ENCODE data around the gene TNS1.

The TNS1 gene

GRCh38 chr2:218012284-218012683, 9.5 kb upstream of the TNS1 start:
- TF ChIP-seq FOXK2 (IDR thresholded peaks at IDR 0.05) = no peak
- no peak for TF ChIP-seq FOXA1 (IDR thresholded peaks at IDR 0.05)
- no peak for TF ChIP-seq SP1 (IDR thresholded peaks at IDR 0.05)
- TF ChIP-seq TARDBP (IDR thresholded peaks at IDR 0.05) = no peak
- TF ChIP-seq L3MBTL2 (conservative IDR thresholded peaks at IDR 0.05) = no peak
- no peak for TF ChIP-seq PKNOX1 (IDR thresholded peaks at IDR 0.05)
- no peak for TF ChIP-seq ELF4 (IDR thresholded peaks at IDR 0.05)
- TF ChIP-seq CTBP1 (IDR thresholded peaks at IDR 0.05; ENCODE audit: borderline replicate concordance) = no peak
- TF ChIP-seq NFRKB (IDR thresholded peaks at IDR 0.05) = no peak
- no peak for TF ChIP-seq BHLHE40 (IDR thresholded peaks at IDR 0.05; ENCODE audit: borderline replicate concordance)
- no peak for TF ChIP-seq SUZ12 (IDR thresholded peaks at IDR 0.05)
- no peak for TF ChIP-seq FOXM1 (IDR thresholded peaks at IDR 0.05; ENCODE audit: borderline replicate concordance)
- TF ChIP-seq LEF1 (IDR thresholded peaks at IDR 0.05; ENCODE audit: borderline replicate concordance) = no peak
- no peak for TF ChIP-seq ZNF384 (IDR thresholded peaks at IDR 0.05)
- no peak for TF ChIP-seq ARNT (IDR thresholded peaks at IDR 0.05)
- TF ChIP-seq HDGF (IDR thresholded peaks at IDR 0.05; ENCODE audit: borderline replicate concordance) = no peak
- no peak for DNase-seq (ENCODE audit: extremely low spot score)
- POLR2A ChIA-PET = no interaction called here
- CTCF ChIA-PET = interaction anchor here (0.7 to 1.3 kb wide), 2 partner anchors 18 to 1622 kb away, joined by 3 to 4 read pairs; no protein-coding TSS in a partner anchor

GRCh38 chr2:218011653-218012040, 8.9 kb upstream of the TNS1 start:
- DNase-seq (ENCODE audit: extremely low spot score) = no peak
- POLR2A ChIA-PET = no interaction called here
- no peak for TF ChIP-seq FOXK2 (IDR thresholded peaks at IDR 0.05)
- no peak for TF ChIP-seq ELF4 (IDR thresholded peaks at IDR 0.05)
- no peak for TF ChIP-seq ZNF384 (IDR thresholded peaks at IDR 0.05)
- no peak for TF ChIP-seq TARDBP (IDR thresholded peaks at IDR 0.05)
- TF ChIP-seq L3MBTL2 (conservative IDR thresholded peaks at IDR 0.05) = no peak
- no peak for TF ChIP-seq CTBP1 (IDR thresholded peaks at IDR 0.05; ENCODE audit: borderline replicate concordance)
- TF ChIP-seq HDGF (IDR thresholded peaks at IDR 0.05; ENCODE audit: borderline replicate concordance) = no peak
- no peak for TF ChIP-seq ARNT (IDR thresholded peaks at IDR 0.05)
- no peak for TF ChIP-seq PKNOX1 (IDR thresholded peaks at IDR 0.05)
- TF ChIP-seq BHLHE40 (IDR thresholded peaks at IDR 0.05; ENCODE audit: borderline replicate concordance) = no peak
- TF ChIP-seq LEF1 (IDR thresholded peaks at IDR 0.05; ENCODE audit: borderline replicate concordance) = no peak
- TF ChIP-seq NFRKB (IDR thresholded peaks at IDR 0.05) = no peak
- TF ChIP-seq FOXA1 (IDR thresholded peaks at IDR 0.05) = no peak
- no peak for TF ChIP-seq SP1 (IDR thresholded peaks at IDR 0.05)
- CTCF ChIA-PET = interaction anchor here (1.3 kb wide), 1 partner anchor 17 kb away, joined by 4 read pairs; no protein-coding TSS in a partner anchor

GRCh38 chr2:218010984-218011652, 8.3 kb upstream of the TNS1 start:
- CTCF ChIA-PET = no interaction called here
- POLR2A ChIA-PET = no interaction called here
- no peak for TF ChIP-seq ARNT (IDR thresholded peaks at IDR 0.05)
- no peak for TF ChIP-seq SP1 (IDR thresholded peaks at IDR 0.05)
- DNase-seq (ENCODE audit: extremely low spot score) = peak; percentile 16

GRCh38 chr2:218010140-218010983, 7.6 kb upstream of the TNS1 start:
- POLR2A ChIA-PET = no interaction called here
- CTCF ChIA-PET = no interaction called here
- TF ChIP-seq TARDBP (IDR thresholded peaks at IDR 0.05) (no peak), LEF1 (IDR thresholded peaks at IDR 0.05; ENCODE audit: borderline replicate concordance) (no peak), SP1 (IDR thresholded peaks at IDR 0.05) (no peak), ZNF384 (IDR thresholded peaks at IDR 0.05) (no peak), CTBP1 (IDR thresholded peaks at IDR 0.05; ENCODE audit: borderline replicate concordance) (no peak), L3MBTL2 (conservative IDR thresholded peaks at IDR 0.05) (no peak), HDGF (IDR thresholded peaks at IDR 0.05; ENCODE audit: borderline replicate concordance) (no peak), FOXA1 (IDR thresholded peaks at IDR 0.05) (no peak), BHLHE40 (IDR thresholded peaks at IDR 0.05; ENCODE audit: borderline replicate concordance) (no peak), PKNOX1 (IDR thresholded peaks at IDR 0.05) (no peak), SUZ12 (IDR thresholded peaks at IDR 0.05) (no peak), FOXK2 (IDR thresholded peaks at IDR 0.05) (no peak), NFRKB (IDR thresholded peaks at IDR 0.05) (no peak)
- peak; percentile 74 for DNase-seq (ENCODE audit: extremely low spot score)

GRCh38 chr2:218009765-218010139, 7.0 kb upstream of the TNS1 start:
- CTCF ChIA-PET = no interaction called here
- DNase-seq (ENCODE audit: extremely low spot score) = peak; percentile 25
- TF ChIP-seq PKNOX1 (IDR thresholded peaks at IDR 0.05) (no peak), CTBP1 (IDR thresholded peaks at IDR 0.05; ENCODE audit: borderline replicate concordance) (no peak), L3MBTL2 (conservative IDR thresholded peaks at IDR 0.05) (no peak), TARDBP (IDR thresholded peaks at IDR 0.05) (no peak), LEF1 (IDR thresholded peaks at IDR 0.05; ENCODE audit: borderline replicate concordance) (no peak), ARNT (IDR thresholded peaks at IDR 0.05) (no peak), NFRKB (IDR thresholded peaks at IDR 0.05) (no peak), FOXA1 (IDR thresholded peaks at IDR 0.05) (no peak), BHLHE40 (IDR thresholded peaks at IDR 0.05; ENCODE audit: borderline replicate concordance) (no peak), HDGF (IDR thresholded peaks at IDR 0.05; ENCODE audit: borderline replicate concordance) (no peak), ZNF384 (IDR thresholded peaks at IDR 0.05) (no peak), SP1 (IDR thresholded peaks at IDR 0.05) (no peak), FOXM1 (IDR thresholded peaks at IDR 0.05; ENCODE audit: borderline replicate concordance) (no peak), FOXK2 (IDR thresholded peaks at IDR 0.05) (no peak), ELF4 (IDR thresholded peaks at IDR 0.05) (no peak), SUZ12 (IDR thresholded peaks at IDR 0.05) (no peak)
- POLR2A ChIA-PET = no interaction called here

Data from HEK293T (cell line).